Neural cell (in vitro differentiated cells): ENCODE measurements around the gene EXO1.

Source experiments
- EP300 ChIP-seq: fragments of 450-650 bp; conservative IDR thresholded peaks from 2 replicates; pipeline ENCODE4 v1.6.1; 2014; ENCODE audit warnings: antibody characterized with exemption, mild to moderate bottlenecking, moderate library complexity; ENCODE audit not compliant: poor library complexity, severe bottlenecking
- EZH2 ChIP-seq: fragments of 200-600, 300-800 bp; shearing (Covaris generic), sonication (generic); IDR thresholded peaks from 2 replicates; pipeline ENCODE4 v1.6.1; 2014; ENCODE audit warnings: antibody characterized with exemption, low read length, borderline replicate concordance, mild to moderate bottlenecking; ENCODE audit not compliant: insufficient read depth, poor library complexity, severe bottlenecking
- MXI1 ChIP-seq: fragments of 450-650 bp; conservative IDR thresholded peaks from 2 replicates; pipeline ENCODE4 v1.6.1; 2014; ENCODE audit warnings: antibody characterized with exemption, mild to moderate bottlenecking; ENCODE audit not compliant: poor library complexity, severe bottlenecking
- POLR2AphosphoS5 ChIP-seq: IDR thresholded peaks from 2 replicates; pipeline ENCODE4 v1.6.1; 2012
- REST ChIP-seq: IDR thresholded peaks from 2 replicates; pipeline ENCODE4 v1.6.1; 2012; ENCODE audit warnings: borderline replicate concordance
- SMC3 ChIP-seq: fragments of 450-650 bp; conservative IDR thresholded peaks from 2 replicates; pipeline ENCODE4 v1.6.1; 2014; ENCODE audit warnings: antibody characterized with exemption, mild to moderate bottlenecking, moderate library complexity; ENCODE audit not compliant: poor library complexity
- TAF1 ChIP-seq: IDR thresholded peaks from 2 replicates; pipeline ENCODE4 v1.6.1; 2012; ENCODE audit warnings: low read depth
- TF ChIP-seq, protein P1 (sequence below): fragments of 450-650 bp; IDR thresholded peaks from 2 replicates; pipeline ENCODE4 v1.5.1; 2014; ENCODE audit warnings: antibody characterized with exemption, mild to moderate bottlenecking, moderate library complexity; ENCODE audit not compliant: poor library complexity, severe bottlenecking

DNA sequence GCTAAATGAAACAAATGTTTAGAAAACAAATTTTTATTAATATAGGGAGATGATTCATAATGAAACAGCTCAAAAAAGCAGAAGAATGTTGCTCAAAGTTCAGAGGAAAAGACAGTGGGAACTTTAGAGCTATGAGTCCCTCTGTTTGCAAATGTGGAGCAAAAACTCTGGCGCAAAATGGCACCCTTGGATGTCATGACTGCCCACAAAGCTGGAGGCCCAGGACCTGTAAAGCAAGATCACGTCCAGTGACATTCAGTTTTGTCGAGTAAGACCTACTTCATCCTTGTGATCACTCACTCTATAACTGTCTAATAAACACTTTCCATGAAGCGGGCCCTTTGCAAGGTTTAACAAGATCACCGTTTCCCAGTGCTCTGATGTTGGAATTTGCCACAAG, 9.1 kb upstream of the EXO1 start:
- TF ChIP-seq, protein P1, sequence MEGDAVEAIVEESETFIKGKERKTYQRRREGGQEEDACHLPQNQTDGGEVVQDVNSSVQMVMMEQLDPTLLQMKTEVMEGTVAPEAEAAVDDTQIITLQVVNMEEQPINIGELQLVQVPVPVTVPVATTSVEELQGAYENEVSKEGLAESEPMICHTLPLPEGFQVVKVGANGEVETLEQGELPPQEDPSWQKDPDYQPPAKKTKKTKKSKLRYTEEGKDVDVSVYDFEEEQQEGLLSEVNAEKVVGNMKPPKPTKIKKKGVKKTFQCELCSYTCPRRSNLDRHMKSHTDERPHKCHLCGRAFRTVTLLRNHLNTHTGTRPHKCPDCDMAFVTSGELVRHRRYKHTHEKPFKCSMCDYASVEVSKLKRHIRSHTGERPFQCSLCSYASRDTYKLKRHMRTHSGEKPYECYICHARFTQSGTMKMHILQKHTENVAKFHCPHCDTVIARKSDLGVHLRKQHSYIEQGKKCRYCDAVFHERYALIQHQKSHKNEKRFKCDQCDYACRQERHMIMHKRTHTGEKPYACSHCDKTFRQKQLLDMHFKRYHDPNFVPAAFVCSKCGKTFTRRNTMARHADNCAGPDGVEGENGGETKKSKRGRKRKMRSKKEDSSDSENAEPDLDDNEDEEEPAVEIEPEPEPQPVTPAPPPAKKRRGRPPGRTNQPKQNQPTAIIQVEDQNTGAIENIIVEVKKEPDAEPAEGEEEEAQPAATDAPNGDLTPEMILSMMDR = no peak
- TF ChIP-seq POLR2AphosphoS5 (no peak), SMC3 (no peak), EP300 (no peak), TAF1 (no peak), REST (no peak), EZH2 (no peak), MXI1 (no peak)
